Endothelial cell of umbilical vein (primary cell): Measurements from ENCODE around the gene EDAR. TPM values are rescaled to one million over a fixed set of nuclear protein-coding genes. Genes with fewer than 3 reads are reported as not detected.

Source experiments
- BruUV-seq: library from RNA; stranded (reverse); fragments of 400-500 nt; replicated peaks from 2 replicates; lab custom pipeline; 2021; lab: Mats Ljungman, UMichigan
- CTCF ChIA-PET: fragments of 300-600, 350-600 bp; sonication (Branson Sonifier 250); formaldehyde crosslinking; loops from one replicate; lab custom pipeline; 2021; ENCODE audit warnings: antibody characterized with exemption, inconsistent platforms; lab: Charles Lee
- POLR2A ChIA-PET: fragments of 300-600, 350-600 bp; sonication (Branson Sonifier 250); formaldehyde crosslinking; loops from one replicate; lab custom pipeline; 2021; ENCODE audit warnings: antibody characterized with exemption, inconsistent platforms; lab: Charles Lee
- DNase-seq: peaks from one replicate; pipeline ENCODE4 v3.0.0-alpha.2; 2011; ENCODE audit warnings: low read depth, low spot score
- FAIRE-seq: peaks from 2 replicates; lab custom pipeline; 2011; peaks lifted over from hg19 to GRCh38; lab: Jason Lieb, UNC
- H2AFZ ChIP-seq: 2 replicates; pipeline ENCODE4 v1.6.0; 2012; ENCODE audit warnings: low read depth, low read length, control low read depth, inconsistent platforms
- H3K27ac ChIP-seq: 2 replicates; pipeline ENCODE4 v1.5.1; 2011; ENCODE audit warnings: low read depth, mild to moderate bottlenecking, control low read depth, low read length, moderate library complexity; ENCODE audit not compliant: insufficient read depth
- H3K27me3 ChIP-seq, 2 experiments: 2 replicates each; pipeline versions ENCODE4 v1.6.0 to v1.6.1; 2011; ENCODE audit warnings: low read length in 2 of 2, mixed read lengths in 1 of 2; ENCODE audit not compliant: control insufficient read depth in 2 of 2, insufficient read depth in 2 of 2
- H3K36me3 ChIP-seq, 2 experiments: 2 replicates in 1 of 2; 3 replicates in 1 of 2; pipeline ENCODE4 v1.5.1; 2011; ENCODE audit warnings: low read length in 2 of 2, mild to moderate bottlenecking in 1 of 2, moderate library complexity in 1 of 2; ENCODE audit not compliant: control insufficient read depth in 2 of 2, insufficient read depth in 2 of 2; ENCODE audit errors: extremely low read depth in 1 of 2
- H3K4me1 ChIP-seq: 3 replicates; pipeline ENCODE4 v1.5.1; 2011; ENCODE audit warnings: mild to moderate bottlenecking, low read length; ENCODE audit not compliant: control insufficient read depth, insufficient read depth; ENCODE audit errors: extremely low read depth
- H3K4me2 ChIP-seq: 2 replicates; pipeline ENCODE4 v1.6.1; 2011; ENCODE audit warnings: low read length, control low read depth, mixed read lengths; ENCODE audit not compliant: insufficient read depth
- H3K4me3 ChIP-seq, 3 experiments: fragments of 200-600 bp in 1 of 3; sonication (generic), shearing (Covaris generic) in 1 of 3; replicated peaks in 1 of 3; 2 replicates each; pipeline ENCODE4 v1.5.1; 2011 to 2016; ENCODE audit warnings: control low read depth in 3 of 3, low read length in 3 of 3, mild to moderate bottlenecking in 2 of 3, inconsistent platforms in 1 of 3, low read depth in 1 of 3, moderate library complexity in 1 of 3; ENCODE audit not compliant: insufficient read depth in 1 of 3
- H3K79me2 ChIP-seq: 2 replicates; pipeline ENCODE4 v1.6.0; 2012; ENCODE audit warnings: low read length, inconsistent platforms; ENCODE audit not compliant: control insufficient read depth, insufficient read depth
- H3K9ac ChIP-seq: replicated peaks from 2 replicates; pipeline ENCODE3; 2011; ENCODE audit warnings: low read length, control low read depth; ENCODE audit not compliant: insufficient read depth; ENCODE audit errors: extremely low read depth
- H3K9me1 ChIP-seq: replicated peaks from 3 replicates; pipeline ENCODE4 v1.6.0; 2011; ENCODE audit warnings: mild to moderate bottlenecking, low read length; ENCODE audit not compliant: control insufficient read depth, insufficient read depth; ENCODE audit errors: extremely low read depth
- H3K9me3 ChIP-seq: replicated peaks from 2 replicates; pipeline ENCODE4 v1.5.1; 2012; ENCODE audit warnings: low read length, inconsistent platforms; ENCODE audit not compliant: control insufficient read depth, insufficient read depth
- H4K20me1 ChIP-seq: replicated peaks from 2 replicates; pipeline ENCODE3; 2011; ENCODE audit warnings: mild to moderate bottlenecking, low read length; ENCODE audit not compliant: control insufficient read depth, insufficient read depth; ENCODE audit errors: extremely low read depth
- EZH2 ChIP-seq: IDR thresholded peaks from 2 replicates; pipeline ENCODE4 v1.6.1; 2012; ENCODE audit warnings: borderline replicate concordance, low read depth, mild to moderate bottlenecking, moderate library complexity, low read length, inconsistent platforms; ENCODE audit not compliant: severe bottlenecking
- FOS ChIP-seq: IDR thresholded peaks from 2 replicates; pipeline ENCODE4 v1.6.1; 2011; ENCODE audit warnings: mild to moderate bottlenecking, low read length, moderate library complexity, borderline replicate concordance; ENCODE audit not compliant: insufficient read depth
- GATA2 ChIP-seq: IDR thresholded peaks from 2 replicates; pipeline ENCODE4 v1.7.0; 2011; ENCODE audit warnings: low read depth, mild to moderate bottlenecking, moderate library complexity, mixed read lengths, low read length; ENCODE audit not compliant: insufficient read length, insufficient read depth
- JUN ChIP-seq: IDR thresholded peaks from 2 replicates; pipeline ENCODE4 v1.6.1; 2011; ENCODE audit warnings: borderline replicate concordance, low read depth; ENCODE audit not compliant: insufficient read length, insufficient read depth
- MYC ChIP-seq: IDR thresholded peaks from one replicate; pipeline ENCODE4 v1.6.1; 2011; ENCODE audit warnings: mild to moderate bottlenecking, low read depth, low read length
- POLR2A ChIP-seq: IDR thresholded peaks from 2 replicates; pipeline ENCODE4 v1.6.1; 2012; ENCODE audit warnings: low read depth, mild to moderate bottlenecking, control low read depth, low read length
- POLR2AphosphoS5 ChIP-seq: IDR thresholded peaks from 2 replicates; pipeline ENCODE4 v1.6.1; 2012; ENCODE audit warnings: low read depth, mild to moderate bottlenecking, control low read depth, low read length, moderate library complexity; ENCODE audit not compliant: insufficient read depth
- dilution Hi-C: fragments of 300-500 bp; cut with MboI; formaldehyde crosslinking; loops from one replicate; pipeline ENCODE4 v1.15.0; 2019; ENCODE audit warnings: low sequenced_read_pairs; ENCODE audit not compliant: extremely low pct_ligation_motif_present
- intact Hi-C: fragments of 100-400 bp; cut with micrococcal nuclease; formaldehyde crosslinking; loops from one replicate; pipeline ENCODE4 v1.10.0; 2022
- polyA plus RNA-seq, 4 experiments: library from polyadenylated mRNA; depleted of rRNA in 3 of 4; stranded (reverse) in 3 of 4; unstranded in 1 of 4; fragments of >200 nt; gene quantifications; 2 replicates each; pipeline versions ENCODE4 v1.2.1 to v1.2.3, GENCODE V29; 2011 to 2012; ENCODE audit warnings: missing spikeins in 1 of 4
- total RNA-seq: library from RNA; stranded (reverse); gene quantifications from 2 replicates; pipeline ENCODE4 v1.2.3, GENCODE V29; 2021
- TF ChIP-seq, protein P1 (sequence below): IDR thresholded peaks from 2 replicates; pipeline ENCODE4 v1.6.1; 2011; ENCODE audit not compliant: insufficient read depth, insufficient read length
- TF ChIP-seq, protein P2 (sequence below), 2 donors: IDR thresholded peaks; 1 replicate in 1 of 2; 2 replicates in 1 of 2; pipeline ENCODE4 v1.5.1; 2011; ENCODE audit warnings: low read length in 2 of 2, mild to moderate bottlenecking in 2 of 2, moderate library complexity in 2 of 2, control low read depth in 1 of 2, inconsistent platforms in 1 of 2, low read depth in 1 of 2; ENCODE audit not compliant: insufficient read depth in 1 of 2; ENCODE audit errors: extremely low read depth in 1 of 2

Gene EDAR
- total and polyA plus RNA-seq, 2 donors (not counting 3 experiments of a cell fraction or from before 2014, with no cell fraction given): not detected

DNA sequence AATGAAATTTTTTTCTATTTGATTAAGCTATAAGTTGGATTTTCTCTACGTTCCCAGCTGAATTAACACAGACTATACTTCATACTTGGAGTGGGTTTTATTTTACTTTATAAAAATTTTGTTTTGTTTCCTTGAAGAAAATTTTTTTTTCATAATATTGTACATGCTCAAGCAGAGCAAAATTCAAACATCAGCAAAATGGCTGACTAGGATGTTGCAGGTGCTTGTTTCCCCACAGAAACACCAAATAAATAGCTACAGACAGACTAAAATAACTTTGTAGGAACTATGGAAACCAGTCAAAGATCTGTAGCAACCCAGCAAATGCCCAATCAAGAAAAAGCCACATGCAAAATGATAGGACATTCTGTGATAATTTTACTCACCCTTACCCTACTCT is 120.1 kb downstream of the EDAR start:
- no peak overlapping the region for H3K9ac ChIP-seq
- ChIA-PET CTCF (interaction anchor here (0.9 kb wide), 1 partner anchor 23 kb away, joined by 3 read pairs; no protein-coding TSS in a partner anchor), POLR2A (no interaction called here)
- no TSS peak for BruUV-seq
- H3K4me1 ChIP-seq: no peaks in the 10 kb centered on the region
- H3K4me3 ChIP-seq: no peak overlapping the region
- no peak for DNase-seq
- TF ChIP-seq POLR2A (no peak), EZH2 (no peak), JUN (no peak), FOS (no peak), POLR2AphosphoS5 (no peak), GATA2 (no peak), MYC (no peak)
- TF ChIP-seq, protein P1, sequence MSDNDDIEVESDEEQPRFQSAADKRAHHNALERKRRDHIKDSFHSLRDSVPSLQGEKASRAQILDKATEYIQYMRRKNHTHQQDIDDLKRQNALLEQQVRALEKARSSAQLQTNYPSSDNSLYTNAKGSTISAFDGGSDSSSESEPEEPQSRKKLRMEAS: no peak
- TF ChIP-seq, protein P2, sequence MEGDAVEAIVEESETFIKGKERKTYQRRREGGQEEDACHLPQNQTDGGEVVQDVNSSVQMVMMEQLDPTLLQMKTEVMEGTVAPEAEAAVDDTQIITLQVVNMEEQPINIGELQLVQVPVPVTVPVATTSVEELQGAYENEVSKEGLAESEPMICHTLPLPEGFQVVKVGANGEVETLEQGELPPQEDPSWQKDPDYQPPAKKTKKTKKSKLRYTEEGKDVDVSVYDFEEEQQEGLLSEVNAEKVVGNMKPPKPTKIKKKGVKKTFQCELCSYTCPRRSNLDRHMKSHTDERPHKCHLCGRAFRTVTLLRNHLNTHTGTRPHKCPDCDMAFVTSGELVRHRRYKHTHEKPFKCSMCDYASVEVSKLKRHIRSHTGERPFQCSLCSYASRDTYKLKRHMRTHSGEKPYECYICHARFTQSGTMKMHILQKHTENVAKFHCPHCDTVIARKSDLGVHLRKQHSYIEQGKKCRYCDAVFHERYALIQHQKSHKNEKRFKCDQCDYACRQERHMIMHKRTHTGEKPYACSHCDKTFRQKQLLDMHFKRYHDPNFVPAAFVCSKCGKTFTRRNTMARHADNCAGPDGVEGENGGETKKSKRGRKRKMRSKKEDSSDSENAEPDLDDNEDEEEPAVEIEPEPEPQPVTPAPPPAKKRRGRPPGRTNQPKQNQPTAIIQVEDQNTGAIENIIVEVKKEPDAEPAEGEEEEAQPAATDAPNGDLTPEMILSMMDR (IDR thresholded peaks at IDR 0.05; ENCODE audit: extremely low read depth in 1 of 2, insufficient read depth in 1 of 2, low read depth in 1 of 2, low read length in 2 of 2): no peak
- no peaks in the 10 kb centered on the region for H3K27me3 ChIP-seq
- H3K36me3 ChIP-seq: no peaks in the 10 kb centered on the region
- H3K79me2 ChIP-seq: no peaks in the 10 kb centered on the region
- FAIRE-seq: no peak
- no peak overlapping the region for H2AFZ ChIP-seq
- H4K20me1 ChIP-seq: no peaks in the 10 kb centered on the region
- no peak overlapping the region for H3K27ac ChIP-seq
- H3K9me3 ChIP-seq: no peaks in the 10 kb centered on the region
- dilution Hi-C loops: no loop called here
- no peaks in the 10 kb centered on the region for H3K9me1 ChIP-seq
- H3K4me2 ChIP-seq: no peak overlapping the region
- intact Hi-C loops: no loop called here
